ENCODE measurements around the gene FBXL4. TPM values are rescaled to one million over a fixed set of nuclear protein-coding genes. Genes with fewer than 3 reads are reported as not detected.

FBXL4 gene
- total and polyA plus RNA-seq, 2 donors (not counting 1 experiment from before 2014, with no cell fraction given): 16.8 to 18.1 TPM

DNA sequence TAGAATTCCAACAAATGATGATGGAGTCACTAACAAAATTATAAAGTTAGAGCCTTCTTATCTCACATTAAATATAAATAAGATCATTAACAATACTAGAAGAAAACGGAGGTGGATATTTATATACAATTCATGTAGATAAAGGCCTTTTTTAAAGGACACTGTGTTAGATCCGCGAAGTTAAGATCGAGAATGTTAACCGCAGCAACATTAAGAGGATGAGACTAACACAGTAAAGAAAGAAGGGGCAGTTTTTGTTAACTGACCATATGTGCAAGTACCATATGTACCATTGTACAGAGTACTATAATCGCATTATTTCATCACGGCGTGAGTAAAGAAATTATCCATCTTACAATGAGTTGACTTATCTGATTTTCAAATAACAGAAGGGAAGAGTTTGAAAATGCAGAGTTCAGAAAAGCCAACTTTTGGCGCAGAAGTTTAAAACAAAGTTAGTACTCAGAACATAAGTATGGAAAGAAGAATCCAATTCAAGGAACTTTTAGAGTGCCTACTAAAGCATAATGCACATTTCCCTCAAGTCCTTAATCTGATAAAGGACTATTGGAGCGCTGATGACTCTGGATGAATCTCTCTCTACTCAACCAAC lies 1.4 kb downstream of the FBXL4 start:
- TF ChIP-seq EZH2 (IDR thresholded peaks at IDR 0.05; ENCODE audit: low read length, missing control alignments): no peak
- TF ChIP-seq CTCF (conservative IDR thresholded peaks at IDR 0.05 in 1 of 2, IDR thresholded peaks at IDR 0.05 in 1 of 2; ENCODE audit: low read depth in 1 of 2, low read length in 2 of 2): no peak

DNA sequence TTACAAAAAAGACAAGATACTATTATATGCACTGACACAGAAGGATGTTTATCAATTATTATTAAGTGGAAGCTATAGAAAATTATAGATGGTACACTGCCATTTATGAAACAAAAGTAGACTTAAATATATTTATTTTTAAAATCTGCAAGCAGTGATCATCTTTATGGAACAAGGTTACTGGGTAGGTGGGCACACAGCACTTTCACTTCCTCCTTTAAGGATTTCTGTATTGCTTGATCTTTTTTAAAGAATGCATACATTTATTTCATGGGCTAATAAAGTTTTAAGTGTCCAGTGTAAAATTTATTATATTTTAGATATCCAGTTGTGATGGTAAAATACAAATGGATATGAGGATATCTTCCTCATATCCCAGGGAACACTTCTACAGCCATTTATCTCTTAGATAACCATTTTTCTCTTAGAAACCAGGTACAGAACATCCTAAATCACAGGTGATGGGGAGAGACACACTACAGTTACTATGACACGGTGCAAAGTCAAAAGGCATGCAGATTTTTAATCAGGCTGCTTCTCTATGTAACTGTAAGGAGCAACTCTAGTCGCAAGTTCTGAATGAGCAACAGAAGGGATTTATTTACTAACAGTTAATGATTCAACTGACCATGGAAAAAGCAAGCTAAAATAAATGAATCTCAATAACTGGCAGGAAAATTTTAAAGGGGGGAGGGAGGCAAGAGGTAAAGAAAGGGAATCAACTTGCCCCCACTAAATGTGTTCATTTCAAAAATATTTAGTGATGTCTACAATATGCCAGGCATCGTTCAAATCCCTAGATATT lies 2.2 kb downstream of the FBXL4 start:
- H4K20me1 ChIP-seq (ENCODE audit: control insufficient read depth, extremely low read depth, insufficient read depth, low read length): no peaks in the 10 kb centered on the region
- no peaks in the 10 kb centered on the region for H3K36me3 ChIP-seq (ENCODE audit: control insufficient read depth, insufficient read depth, low read length)
- peak overlapping the region; percentile 54 for H3K4me2 ChIP-seq (ENCODE audit: extremely low read depth, insufficient read depth, low read length)
- H3K9ac ChIP-seq (ENCODE audit: insufficient read depth, low read length): no peak overlapping the region
- no peak overlapping the region for H3K27ac ChIP-seq (ENCODE audit: insufficient read depth, low read length)
- H3K9me3 ChIP-seq (ENCODE audit: control insufficient read depth, insufficient read depth, low read depth, low read length): no peaks in the 10 kb centered on the region
- peaks cover 36% of the 10 kb centered on the region for H3K79me2 ChIP-seq (ENCODE audit: control insufficient read depth, insufficient read depth, low read length)
- no peak overlapping the region for H2AFZ ChIP-seq (ENCODE audit: low read length)
- peak overlapping the region in 2 of 4 experiments; percentile 88 to 95 for H3K4me3 ChIP-seq (replicated peaks in 1 of 4; ENCODE audit: control extremely low read depth in 1 of 4, insufficient read depth in 1 of 4, low read depth in 3 of 4, low read length in 4 of 4)
- DNase-seq (ENCODE audit: low read depth in 2 of 2): no peak
- no peaks in the 10 kb centered on the region for H3K4me1 ChIP-seq (ENCODE audit: control insufficient read depth, extremely low read depth, insufficient read depth, low read length)
- no peaks in the 10 kb centered on the region for H3K27me3 ChIP-seq (ENCODE audit: control insufficient read depth, insufficient read depth, low read length)
- TF ChIP-seq EZH2 (IDR thresholded peaks at IDR 0.05; ENCODE audit: low read length, missing control alignments) (no peak), CTCF (conservative IDR thresholded peaks at IDR 0.05 in 1 of 2, IDR thresholded peaks at IDR 0.05 in 1 of 2; ENCODE audit: low read depth in 1 of 2, low read length in 2 of 2) (no peak)

More for the DNA sequence above, 1.4 kb downstream of the FBXL4 start:
- peak overlapping the region; percentile 54 for H2AFZ ChIP-seq (ENCODE audit: low read length)
- no peaks in the 10 kb centered on the region for H3K4me1 ChIP-seq (ENCODE audit: control insufficient read depth, extremely low read depth, insufficient read depth, low read length)
- peak overlapping the region; percentile 65 for H3K27ac ChIP-seq (ENCODE audit: insufficient read depth, low read length)
- no peaks in the 10 kb centered on the region for H3K9me3 ChIP-seq (ENCODE audit: control insufficient read depth, insufficient read depth, low read depth, low read length)
- peak in 1 of 2 donors; percentile 19 for DNase-seq (ENCODE audit: low read depth in 2 of 2)
- H4K20me1 ChIP-seq (ENCODE audit: control insufficient read depth, extremely low read depth, insufficient read depth, low read length): no peaks in the 10 kb centered on the region
- no peaks in the 10 kb centered on the region for H3K27me3 ChIP-seq (ENCODE audit: control insufficient read depth, insufficient read depth, low read length)
- peak overlapping the region; percentile 96 for H3K4me2 ChIP-seq (ENCODE audit: extremely low read depth, insufficient read depth, low read length)
- no peaks in the 10 kb centered on the region for H3K36me3 ChIP-seq (ENCODE audit: control insufficient read depth, insufficient read depth, low read length)
- peaks cover 34% of the 10 kb centered on the region for H3K79me2 ChIP-seq (ENCODE audit: control insufficient read depth, insufficient read depth, low read length)
- H3K4me3 ChIP-seq (replicated peaks in 1 of 4; ENCODE audit: control extremely low read depth in 1 of 4, insufficient read depth in 1 of 4, low read depth in 3 of 4, low read length in 4 of 4): peak overlapping the region; percentile 52 to 95 (median 78)
- no peak overlapping the region for H3K9ac ChIP-seq (ENCODE audit: insufficient read depth, low read length)

DNA sequence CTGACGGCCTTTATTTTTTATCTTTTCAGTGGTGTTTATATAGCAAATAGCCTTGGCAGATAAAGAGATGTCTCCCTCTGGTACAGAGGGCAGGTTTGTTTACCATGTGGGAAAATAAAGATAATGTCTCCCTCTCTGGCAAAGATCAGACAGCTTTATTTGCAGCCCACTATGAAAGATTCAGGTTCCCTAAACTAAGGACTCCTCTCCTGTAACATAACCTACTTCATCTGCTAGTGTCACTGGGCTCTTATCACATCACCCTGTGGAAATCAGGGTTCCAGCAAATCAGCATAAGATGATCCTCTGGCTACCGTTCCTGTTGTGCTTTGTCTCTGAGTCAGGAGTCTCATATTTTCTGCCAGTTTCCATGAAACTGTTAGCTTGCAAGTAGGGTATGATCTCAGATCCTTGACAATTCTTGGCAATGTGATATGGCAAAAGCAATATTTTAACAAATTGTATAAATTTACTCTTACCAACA lies 3.1 kb downstream of the FBXL4 start:
- no peaks in the 10 kb centered on the region for H3K4me1 ChIP-seq (ENCODE audit: control insufficient read depth, extremely low read depth, insufficient read depth, low read length)
- no peak overlapping the region for H3K9ac ChIP-seq (ENCODE audit: insufficient read depth, low read length)
- H3K79me2 ChIP-seq (ENCODE audit: control insufficient read depth, insufficient read depth, low read length): peaks cover 37% of the 10 kb centered on the region
- H3K4me2 ChIP-seq (ENCODE audit: extremely low read depth, insufficient read depth, low read length): no peak overlapping the region
- H4K20me1 ChIP-seq (ENCODE audit: control insufficient read depth, extremely low read depth, insufficient read depth, low read length): no peaks in the 10 kb centered on the region
- no peak overlapping the region for H2AFZ ChIP-seq (ENCODE audit: low read length)
- no peak overlapping the region for H3K4me3 ChIP-seq (replicated peaks in 1 of 4; ENCODE audit: control extremely low read depth in 1 of 4, insufficient read depth in 1 of 4, low read depth in 3 of 4, low read length in 4 of 4)
- H3K27me3 ChIP-seq (ENCODE audit: control insufficient read depth, insufficient read depth, low read length): no peaks in the 10 kb centered on the region
- TF ChIP-seq EZH2 (IDR thresholded peaks at IDR 0.05; ENCODE audit: low read length, missing control alignments): no peak
- no peak for TF ChIP-seq CTCF (conservative IDR thresholded peaks at IDR 0.05 in 1 of 2, IDR thresholded peaks at IDR 0.05 in 1 of 2; ENCODE audit: low read depth in 1 of 2, low read length in 2 of 2)
- H3K27ac ChIP-seq (ENCODE audit: insufficient read depth, low read length): no peak overlapping the region
- no peaks in the 10 kb centered on the region for H3K36me3 ChIP-seq (ENCODE audit: control insufficient read depth, insufficient read depth, low read length)
- DNase-seq (ENCODE audit: low read depth in 2 of 2): peak; percentile 41 to 69
- no peaks in the 10 kb centered on the region for H3K9me3 ChIP-seq (ENCODE audit: control insufficient read depth, insufficient read depth, low read depth, low read length)
